HEK293 (cell line): ENCODE measurements around the gene RSPH1.

ENCODE experiments used
- CTCF ChIA-PET: fragments of 350-600 bp; formaldehyde crosslinking; extraction: SDS; loops from one replicate; lab custom pipeline; 2021; ENCODE audit warnings: antibody characterized with exemption; lab: Yijun Ruan, JAX
- POLR2A ChIA-PET: fragments of 300-600 bp; formaldehyde crosslinking; extraction: SDS; loops from one replicate; lab custom pipeline; 2020; ENCODE audit warnings: antibody characterized with exemption, inconsistent platforms; lab: Yijun Ruan, JAX
- H3K27ac ChIP-seq: fragments of 200-500 bp; sonication (Bioruptor generic); 2 replicates; pipeline ENCODE4 v1.5.1; 2014; ENCODE audit warnings: low read depth, low read length, control low read depth, inconsistent platforms; ENCODE audit errors: extremely low read depth
- H3K36me3 ChIP-seq, 2 experiments: fragments of 200-500 bp in 1 of 2; sonication (Bioruptor generic) in 1 of 2; 1 replicate in 1 of 2; 2 replicates in 1 of 2; pipeline ENCODE4 v1.5.1; 2014 to 2017; ENCODE audit warnings: inconsistent platforms in 2 of 2, low read length in 2 of 2; ENCODE audit not compliant: control insufficient read depth in 2 of 2, insufficient read depth in 1 of 2
- H3K4me1 ChIP-seq: fragments of 200-500 bp; sonication (Bioruptor generic); 2 replicates; pipeline ENCODE4 v1.5.1; 2014; ENCODE audit warnings: mild to moderate bottlenecking, low read length, inconsistent platforms; ENCODE audit not compliant: control insufficient read depth, insufficient read depth
- H3K4me3 ChIP-seq: 2 replicates; pipeline ENCODE4 v1.5.1; 2011; ENCODE audit warnings: low read depth, mild to moderate bottlenecking, control low read depth, low read length, moderate library complexity
- H3K9me3 ChIP-seq: fragments of 200-500 bp; sonication (Bioruptor generic); 2 replicates; pipeline ENCODE4 v1.5.1; 2014; ENCODE audit warnings: low read depth, low read length, inconsistent platforms; ENCODE audit not compliant: control insufficient read depth, insufficient read depth
- GLI2 ChIP-seq: fragments of 450-650 bp; formaldehyde crosslinking; IDR thresholded peaks from 2 replicates; pipeline ENCODE4; 2017; ENCODE audit warnings: missing biosample characterization, missing genetic modification characterization, low read depth, borderline replicate concordance
- SCRT2 ChIP-seq: fragments of 450-650 bp; formaldehyde crosslinking; IDR thresholded peaks from 2 replicates; pipeline ENCODE4 v1.5.1; 2016; ENCODE audit warnings: missing biosample characterization, missing genetic modification characterization
- SP2 ChIP-seq: fragments of 450-650 bp; formaldehyde crosslinking; IDR thresholded peaks from 2 replicates; pipeline ENCODE4 v1.5.1; 2016; ENCODE audit warnings: missing biosample characterization, missing genetic modification characterization
- YY2 ChIP-seq: fragments of 450-650 bp; formaldehyde crosslinking; IDR thresholded peaks from 2 replicates; pipeline ENCODE4 v1.5.1; 2016; ENCODE audit warnings: missing biosample characterization, missing genetic modification characterization
- ZBTB8A ChIP-seq: fragments of 450-650 bp; formaldehyde crosslinking; IDR thresholded peaks from 2 replicates; pipeline ENCODE4 v1.5.1; 2016; ENCODE audit warnings: missing biosample characterization, missing genetic modification characterization
- ZFHX2 ChIP-seq: fragments of 450-650 bp; formaldehyde crosslinking; conservative IDR thresholded peaks from 2 replicates; pipeline ENCODE4 v1.5.1; 2016; ENCODE audit warnings: missing biosample characterization, missing genetic modification characterization
- ZNF114 ChIP-seq: fragments of 450-650 bp; formaldehyde crosslinking; IDR thresholded peaks from 2 replicates; pipeline ENCODE4 v1.5.0; 2017; ENCODE audit warnings: missing biosample characterization, missing genetic modification characterization
- ZNF133 ChIP-seq: fragments of 450-650 bp; formaldehyde crosslinking; IDR thresholded peaks from 2 replicates; pipeline ENCODE4 v1.5.1; 2016; ENCODE audit warnings: missing biosample characterization, missing genetic modification characterization
- ZNF174 ChIP-seq: fragments of 450-650 bp; formaldehyde crosslinking; IDR thresholded peaks from 2 replicates; pipeline ENCODE4 v1.5.0; 2017; ENCODE audit warnings: missing biosample characterization, mild to moderate bottlenecking, missing genetic modification characterization
- ZNF24 ChIP-seq: fragments of 450-650 bp; formaldehyde crosslinking; IDR thresholded peaks from 2 replicates; pipeline ENCODE4 v1.5.1; 2016; ENCODE audit warnings: missing biosample characterization, missing genetic modification characterization
- ZNF311 ChIP-seq: fragments of 450-650 bp; formaldehyde crosslinking; IDR thresholded peaks from 2 replicates; pipeline ENCODE4 v1.5.1; 2017; ENCODE audit warnings: missing biosample characterization, missing genetic modification characterization, borderline replicate concordance
- ZNF350 ChIP-seq: fragments of 450-650 bp; formaldehyde crosslinking; IDR thresholded peaks from 2 replicates; pipeline ENCODE4 v1.5.0; 2017; ENCODE audit warnings: missing biosample characterization, mild to moderate bottlenecking, missing genetic modification characterization
- ZNF37A ChIP-seq: fragments of 450-650 bp; IDR thresholded peaks from 2 replicates; pipeline ENCODE4 v1.5.1; 2018; ENCODE audit warnings: missing biosample characterization, missing genetic modification characterization
- ZNF473 ChIP-seq: fragments of 450-650 bp; formaldehyde crosslinking; IDR thresholded peaks from 2 replicates; pipeline ENCODE4 v1.5.1; 2017; ENCODE audit warnings: missing biosample characterization, missing genetic modification characterization
- ZNF513 ChIP-seq: fragments of 450-650 bp; IDR thresholded peaks from 2 replicates; pipeline ENCODE4 v1.5.1; 2018; ENCODE audit warnings: missing biosample characterization, missing genetic modification characterization
- ZNF521 ChIP-seq: fragments of 450-650 bp; formaldehyde crosslinking; IDR thresholded peaks from 2 replicates; pipeline ENCODE4 v1.5.1; 2017; ENCODE audit warnings: missing biosample characterization, mild to moderate bottlenecking, missing genetic modification characterization
- ZNF555 ChIP-seq: fragments of 450-650 bp; formaldehyde crosslinking; conservative IDR thresholded peaks from 2 replicates; pipeline ENCODE4 v1.5.1; 2017; ENCODE audit warnings: missing biosample characterization, mild to moderate bottlenecking, missing genetic modification characterization, inconsistent platforms
- ZNF561 ChIP-seq: fragments of 450-650 bp; IDR thresholded peaks from 2 replicates; pipeline ENCODE4 v1.5.1; 2018; ENCODE audit warnings: missing biosample characterization, missing genetic modification characterization, borderline replicate concordance
- ZNF626 ChIP-seq: fragments of 450-650 bp; sonication (Bioruptor Pico); formaldehyde crosslinking; IDR thresholded peaks from 2 replicates; pipeline ENCODE4 v1.5.1; 2018; ENCODE audit warnings: missing biosample characterization, missing genetic modification characterization, inconsistent platforms
- ZNF658 ChIP-seq: fragments of 450-650 bp; formaldehyde crosslinking; IDR thresholded peaks from 2 replicates; pipeline ENCODE4; 2016; ENCODE audit warnings: missing biosample characterization, missing genetic modification characterization
- ZNF747 ChIP-seq: fragments of 450-650 bp; formaldehyde crosslinking; IDR thresholded peaks from 2 replicates; pipeline ENCODE4 v1.5.1; 2016; ENCODE audit warnings: missing biosample characterization, missing genetic modification characterization
- ZNF768 ChIP-seq: fragments of 450-650 bp; formaldehyde crosslinking; IDR thresholded peaks from 2 replicates; pipeline ENCODE4 v1.5.1; 2018; ENCODE audit warnings: missing biosample characterization, mild to moderate bottlenecking, missing genetic modification characterization
- ZNF777 ChIP-seq: fragments of 450-650 bp; formaldehyde crosslinking; IDR thresholded peaks from 2 replicates; pipeline ENCODE4 v1.5.1; 2017; ENCODE audit warnings: missing biosample characterization, missing genetic modification characterization, borderline replicate concordance
- ZSCAN16 ChIP-seq: fragments of 450-650 bp; formaldehyde crosslinking; IDR thresholded peaks from 2 replicates; pipeline ENCODE4 v1.5.1; 2016; ENCODE audit warnings: missing biosample characterization, missing genetic modification characterization
- ZSCAN23 ChIP-seq: fragments of 450-650 bp; formaldehyde crosslinking; IDR thresholded peaks from 2 replicates; pipeline ENCODE4 v1.5.1; 2016; ENCODE audit warnings: missing biosample characterization, missing genetic modification characterization
- TF ChIP-seq, protein P1 (sequence below): fragments of 450-650 bp; formaldehyde crosslinking; IDR thresholded peaks from 2 replicates; pipeline ENCODE4 v1.5.0; 2017; ENCODE audit warnings: missing biosample characterization, missing genetic modification characterization, borderline replicate concordance

The RSPH1 gene

GRCh38 chr21:42543106-42543847 is 47.3 kb upstream of the RSPH1 start:
- TF ChIP-seq ZSCAN16 (tag by site-specific recombination) (no peak), ZNF350 (tag by site-specific recombination) (no peak), ZNF777 (tag by site-specific recombination) (no peak), ZNF311 (tag by site-specific recombination) (no peak), ZNF133 (tag by site-specific recombination) (no peak), ZSCAN23 (tag by site-specific recombination) (no peak), ZNF768 (tag by site-specific recombination) (no peak), SCRT2 (tag by site-specific recombination) (no peak), ZNF561 (no peak)
- CTCF ChIA-PET: interaction anchor here (0.7 to 1.0 kb wide), 2 partner anchors 50 to 426 kb away, joined by 3 read pairs; no protein-coding TSS in a partner anchor
- H3K27ac ChIP-seq: no peak overlapping the region
- POLR2A ChIA-PET: no interaction called here
- 0 out of 2 replicates have a peak, but pooled peaks cover 4% of the 10 kb centered on the region for H3K4me1 ChIP-seq
- peaks cover 0 to 32% of the 10 kb centered on the region in 2 experiments; a peak in 1 of 3 replicates for H3K36me3 ChIP-seq
- no peak overlapping the region for H3K4me3 ChIP-seq
- H3K9me3 ChIP-seq: no peaks in the 10 kb centered on the region

DNA sequence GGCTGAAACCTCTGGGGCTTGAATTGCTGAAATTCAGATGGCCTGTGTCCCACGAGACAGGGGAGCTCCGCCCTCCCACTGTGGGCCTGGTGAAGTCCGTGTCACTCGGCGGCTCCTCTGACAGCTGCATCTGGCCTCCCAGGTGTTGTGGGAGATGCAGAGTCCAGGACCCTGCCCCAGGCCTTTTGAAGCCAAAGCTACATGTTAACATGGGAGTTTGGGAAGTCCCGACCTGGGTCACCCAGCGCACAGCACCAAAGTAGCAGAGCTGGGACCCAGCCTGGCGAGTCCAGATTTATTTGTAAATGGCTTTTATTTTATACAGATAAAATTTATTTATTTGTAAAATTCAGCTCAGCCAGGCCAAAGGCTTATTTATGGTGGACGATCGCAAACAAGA is 46.6 kb upstream of the RSPH1 start:
- Histone ChIP-seq H3K27ac (no peak overlapping the region), H3K9me3 (no peaks in the 10 kb centered on the region), H3K36me3 (peaks cover 0 to 29% of the 10 kb centered on the region in 2 experiments; a peak in 1 of 3 replicates), H3K4me3 (no peak overlapping the region), H3K4me1 (0 out of 2 replicates have a peak, but pooled peaks cover 4% of the 10 kb centered on the region)
- no peak for TF ChIP-seq ZBTB8A
- TF ChIP-seq ZNF626 (tag by site-specific recombination): no peak
- TF ChIP-seq, protein P1, sequence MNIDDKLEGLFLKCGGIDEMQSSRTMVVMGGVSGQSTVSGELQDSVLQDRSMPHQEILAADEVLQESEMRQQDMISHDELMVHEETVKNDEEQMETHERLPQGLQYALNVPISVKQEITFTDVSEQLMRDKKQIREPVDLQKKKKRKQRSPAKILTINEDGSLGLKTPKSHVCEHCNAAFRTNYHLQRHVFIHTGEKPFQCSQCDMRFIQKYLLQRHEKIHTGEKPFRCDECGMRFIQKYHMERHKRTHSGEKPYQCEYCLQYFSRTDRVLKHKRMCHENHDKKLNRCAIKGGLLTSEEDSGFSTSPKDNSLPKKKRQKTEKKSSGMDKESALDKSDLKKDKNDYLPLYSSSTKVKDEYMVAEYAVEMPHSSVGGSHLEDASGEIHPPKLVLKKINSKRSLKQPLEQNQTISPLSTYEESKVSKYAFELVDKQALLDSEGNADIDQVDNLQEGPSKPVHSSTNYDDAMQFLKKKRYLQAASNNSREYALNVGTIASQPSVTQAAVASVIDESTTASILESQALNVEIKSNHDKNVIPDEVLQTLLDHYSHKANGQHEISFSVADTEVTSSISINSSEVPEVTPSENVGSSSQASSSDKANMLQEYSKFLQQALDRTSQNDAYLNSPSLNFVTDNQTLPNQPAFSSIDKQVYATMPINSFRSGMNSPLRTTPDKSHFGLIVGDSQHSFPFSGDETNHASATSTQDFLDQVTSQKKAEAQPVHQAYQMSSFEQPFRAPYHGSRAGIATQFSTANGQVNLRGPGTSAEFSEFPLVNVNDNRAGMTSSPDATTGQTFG (tag by site-specific recombination): no peak
- no peak for TF ChIP-seq YY2 (tag by site-specific recombination)
- TF ChIP-seq ZNF658: no peak
- TF ChIP-seq ZNF114: no peak
- POLR2A ChIA-PET: no interaction called here
- CTCF ChIA-PET: interaction anchor here (0.6 to 0.7 kb wide), 2 partner anchors 50 to 307 kb away, joined by 3 read pairs; no protein-coding TSS in a partner anchor

- Histone ChIP-seq H3K27ac (no peak overlapping the region), H3K4me1 (peaks cover 6% of the 10 kb centered on the region; the same call in 1 of the 2 replicates), H3K4me3 (no peak overlapping the region), H3K36me3 (peaks cover 0 to 26% of the 10 kb centered on the region in 2 experiments; a peak in 1 of 3 replicates), H3K9me3 (no peaks in the 10 kb centered on the region)
- POLR2A ChIA-PET: no interaction called here
- no peak for TF ChIP-seq ZNF37A
- TF ChIP-seq GLI2: no peak
- TF ChIP-seq SP2 (tag by site-specific recombination): no peak
- no peak for TF ChIP-seq ZNF555 (tag by site-specific recombination)
- no peak for TF ChIP-seq ZNF473 (tag by site-specific recombination)
- no peak for TF ChIP-seq ZNF24 (tag by site-specific recombination)
- TF ChIP-seq ZNF174 (tag by site-specific recombination): no peak
- TF ChIP-seq ZNF521: no peak
- TF ChIP-seq ZNF747 (tag by site-specific recombination): no peak
- no peak for TF ChIP-seq ZFHX2 (tag by site-specific recombination)
- no peak for TF ChIP-seq ZNF513 (tag by site-specific recombination)
- CTCF ChIA-PET: interaction anchor here (0.6 to 1.0 kb wide), 2 partner anchors 12 to 308 kb away, joined by 3 read pairs; no protein-coding TSS in a partner anchor
These were observed 46.2 kb upstream of the RSPH1 start for GRCh38 chr21:42542196-42542595.
